ENCODE data around the gene KCNMA1.

DNA sequence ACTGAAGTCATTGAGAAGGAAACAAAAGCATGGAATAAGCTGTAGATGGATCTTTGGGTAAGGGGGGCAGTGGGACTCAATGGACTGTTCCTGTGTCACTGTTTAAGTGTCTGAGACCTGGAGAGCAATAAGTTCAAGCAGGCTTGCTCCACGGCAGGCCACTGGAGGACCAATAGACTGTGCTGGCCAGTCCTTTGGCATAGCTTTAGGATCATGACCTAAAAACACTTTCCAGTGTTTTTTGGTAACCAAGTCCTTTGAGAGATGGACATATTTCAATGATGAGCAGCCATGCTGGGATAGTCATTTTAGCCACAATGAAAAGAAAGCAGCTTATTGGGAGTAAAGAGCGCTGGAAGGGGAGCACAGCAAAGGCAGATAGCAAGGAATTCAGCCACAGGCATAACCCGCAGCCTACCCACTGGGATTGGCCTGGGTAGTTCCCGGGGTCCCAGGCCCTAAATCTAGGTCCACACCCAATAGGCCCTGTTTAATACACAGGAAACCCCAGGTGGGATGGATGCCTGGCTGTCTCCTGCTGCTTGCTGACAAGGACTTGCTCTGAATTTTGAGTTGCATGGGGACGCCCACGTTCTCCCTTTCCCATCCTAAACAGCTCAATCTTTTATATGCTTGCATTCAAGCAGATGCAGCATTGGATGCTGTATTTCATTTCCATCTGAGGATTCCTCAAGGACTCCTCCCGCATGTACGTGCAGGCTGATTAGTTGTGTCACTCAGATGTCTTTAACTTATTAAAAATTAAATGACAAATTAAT is 727.2 kb downstream of the KCNMA1 start:
- TF ChIP-seq, protein P1, sequence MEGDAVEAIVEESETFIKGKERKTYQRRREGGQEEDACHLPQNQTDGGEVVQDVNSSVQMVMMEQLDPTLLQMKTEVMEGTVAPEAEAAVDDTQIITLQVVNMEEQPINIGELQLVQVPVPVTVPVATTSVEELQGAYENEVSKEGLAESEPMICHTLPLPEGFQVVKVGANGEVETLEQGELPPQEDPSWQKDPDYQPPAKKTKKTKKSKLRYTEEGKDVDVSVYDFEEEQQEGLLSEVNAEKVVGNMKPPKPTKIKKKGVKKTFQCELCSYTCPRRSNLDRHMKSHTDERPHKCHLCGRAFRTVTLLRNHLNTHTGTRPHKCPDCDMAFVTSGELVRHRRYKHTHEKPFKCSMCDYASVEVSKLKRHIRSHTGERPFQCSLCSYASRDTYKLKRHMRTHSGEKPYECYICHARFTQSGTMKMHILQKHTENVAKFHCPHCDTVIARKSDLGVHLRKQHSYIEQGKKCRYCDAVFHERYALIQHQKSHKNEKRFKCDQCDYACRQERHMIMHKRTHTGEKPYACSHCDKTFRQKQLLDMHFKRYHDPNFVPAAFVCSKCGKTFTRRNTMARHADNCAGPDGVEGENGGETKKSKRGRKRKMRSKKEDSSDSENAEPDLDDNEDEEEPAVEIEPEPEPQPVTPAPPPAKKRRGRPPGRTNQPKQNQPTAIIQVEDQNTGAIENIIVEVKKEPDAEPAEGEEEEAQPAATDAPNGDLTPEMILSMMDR (IDR thresholded peaks at IDR 0.05; ENCODE audit: insufficient read depth, low read length, poor library complexity, severe bottlenecking), result no peak
- no peak for TF ChIP-seq EZH2phosphoT487 (conservative IDR thresholded peaks at IDR 0.05; ENCODE audit: low read length)

Data from SU-DHL-6 (cell line).